Measurements from ENCODE around the gene SH3PXD2A.

SH3PXD2A gene

DNA sequence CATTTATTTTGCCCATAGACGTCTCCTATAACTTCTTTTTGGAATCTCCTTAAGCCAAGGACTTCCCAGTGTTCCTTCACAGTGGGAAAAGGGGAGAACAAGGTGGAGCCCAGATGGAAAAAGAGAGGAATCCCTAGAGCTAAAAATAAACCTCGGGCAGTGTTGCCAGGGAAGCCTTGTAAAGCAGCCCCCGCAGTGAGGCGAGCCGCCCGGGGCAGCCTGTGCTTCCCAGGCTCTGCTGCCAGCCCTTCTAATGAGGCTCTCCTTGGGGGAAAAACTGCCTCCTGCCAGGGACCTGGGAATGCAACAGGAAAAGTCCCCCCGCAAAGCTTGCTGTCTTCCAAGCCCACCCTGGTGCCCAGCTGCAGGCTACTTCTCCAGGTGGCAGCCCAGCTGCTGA lies 71.7 kb downstream of the SH3PXD2A start:
- H3K9me3 ChIP-seq (ENCODE audit: control insufficient read depth, low read length) = no peaks in the 10 kb centered on the region
- no peak overlapping the region for H3K4me2 ChIP-seq (ENCODE audit: low read length)
- no peak overlapping the region for H3K9ac ChIP-seq
- no peak overlapping the region for H2AFZ ChIP-seq
- H3K4me1 ChIP-seq = no peaks in the 10 kb centered on the region
- H3K79me2 ChIP-seq = no peaks in the 10 kb centered on the region
- H3K36me3 ChIP-seq (ENCODE audit: control insufficient read depth, insufficient read depth, low read length) = no peaks in the 10 kb centered on the region
- H3K27me3 ChIP-seq (ENCODE audit: control insufficient read depth, insufficient read depth, low read length) = no peaks in the 10 kb centered on the region
- TF ChIP-seq CTCF (IDR thresholded peaks at IDR 0.05) = no peak
- H3K27ac ChIP-seq = no peak overlapping the region
- no peak overlapping the region for H3K4me3 ChIP-seq (ENCODE audit: low read depth, low read length)

DNA sequence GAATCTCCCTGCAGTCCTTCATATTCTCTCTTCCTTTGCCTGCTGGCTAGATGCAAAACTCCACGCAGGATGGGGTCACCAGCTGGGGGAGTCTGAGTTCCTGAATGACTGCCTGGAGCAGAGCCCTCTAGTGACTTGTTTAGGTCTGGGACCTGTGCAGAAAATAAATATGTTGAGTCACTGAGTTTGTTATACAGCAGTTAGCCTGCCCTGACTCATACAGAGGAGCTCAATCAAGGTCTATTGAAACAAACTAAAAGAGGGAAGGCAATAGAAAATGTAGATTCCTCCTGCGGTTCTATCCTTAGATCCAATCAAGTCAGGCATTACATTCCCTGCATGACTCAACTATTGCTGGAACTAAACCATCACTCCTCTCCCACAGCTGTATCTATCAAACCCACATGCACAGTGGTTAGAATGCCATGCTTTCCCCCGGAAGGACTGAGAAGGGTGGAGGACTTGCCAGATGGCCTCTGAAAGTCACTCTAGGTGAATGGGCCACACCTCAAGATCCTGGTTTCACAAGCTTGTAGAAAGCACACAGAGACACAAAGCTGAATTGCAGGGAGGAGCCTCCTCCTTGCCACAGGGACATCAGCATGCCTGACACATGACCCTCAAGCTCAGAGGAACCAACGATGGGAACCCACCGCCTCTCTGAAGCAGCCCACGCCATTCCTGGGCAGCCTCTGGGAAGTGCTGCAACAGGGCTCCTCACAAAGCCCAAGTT lies 73.9 kb downstream of the SH3PXD2A start:
- H3K36me3 ChIP-seq (ENCODE audit: control insufficient read depth, insufficient read depth, low read length) = no peaks in the 10 kb centered on the region
- no peak for TF ChIP-seq CTCF (IDR thresholded peaks at IDR 0.05)
- no peak overlapping the region for H2AFZ ChIP-seq
- H3K9me3 ChIP-seq (ENCODE audit: control insufficient read depth, low read length) = no peaks in the 10 kb centered on the region
- no peaks in the 10 kb centered on the region for H3K79me2 ChIP-seq
- no peaks in the 10 kb centered on the region for H3K27me3 ChIP-seq (ENCODE audit: control insufficient read depth, insufficient read depth, low read length)
- no peak overlapping the region for H3K9ac ChIP-seq
- H3K27ac ChIP-seq = no peak overlapping the region
- H3K4me1 ChIP-seq = no peaks in the 10 kb centered on the region
- no peak overlapping the region for H3K4me3 ChIP-seq (ENCODE audit: low read depth, low read length)
- no peak overlapping the region for H3K4me2 ChIP-seq (ENCODE audit: low read length)

DNA sequence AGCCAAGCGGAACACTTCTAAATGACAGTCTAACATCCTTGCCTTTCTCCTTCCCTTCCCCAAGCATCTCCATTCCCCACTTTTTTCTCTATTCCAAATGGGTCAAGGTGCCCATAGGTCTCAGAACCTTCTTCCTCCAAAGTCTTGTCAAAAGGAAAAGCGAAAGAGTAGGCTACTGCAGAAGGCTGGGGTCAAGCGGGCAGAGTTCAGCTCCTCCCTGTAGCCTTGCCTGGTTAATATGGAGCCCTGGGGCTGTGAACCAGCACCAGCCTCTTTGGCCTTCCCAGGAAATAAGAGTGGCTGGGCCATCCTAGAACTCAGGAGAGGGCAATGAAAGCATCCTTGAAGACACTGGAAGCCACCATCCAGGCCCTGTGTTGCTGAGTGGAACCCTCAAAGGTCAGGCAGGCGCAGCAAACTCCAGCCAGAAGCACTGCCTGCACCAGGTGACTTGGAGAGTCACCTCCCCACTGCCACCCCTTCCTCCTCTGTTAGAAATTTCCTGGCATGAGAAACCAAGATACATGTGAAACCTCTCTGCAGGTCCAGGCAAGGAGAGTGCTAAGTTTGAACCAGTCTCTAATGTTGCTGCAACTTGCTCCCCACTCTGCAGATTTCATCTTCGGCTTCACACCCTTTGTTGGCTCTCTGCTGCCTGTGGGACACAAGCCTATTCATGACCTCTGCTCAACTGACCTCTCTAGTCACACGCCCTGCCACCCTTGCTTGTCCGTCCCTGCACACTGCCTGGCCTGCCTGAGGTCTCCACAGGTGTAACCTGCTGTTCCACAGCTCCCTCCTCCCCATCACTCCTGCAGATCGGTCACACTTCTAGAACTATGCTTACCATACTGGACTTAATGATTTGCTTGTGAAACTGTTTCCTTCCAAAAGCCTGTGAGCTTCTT lies 74.9 kb downstream of the SH3PXD2A start:
- no peaks in the 10 kb centered on the region for H3K36me3 ChIP-seq (ENCODE audit: control insufficient read depth, insufficient read depth, low read length)
- H3K4me3 ChIP-seq (ENCODE audit: low read depth, low read length) = no peak overlapping the region
- H3K4me1 ChIP-seq = no peaks in the 10 kb centered on the region
- no peaks in the 10 kb centered on the region for H3K79me2 ChIP-seq
- no peak for TF ChIP-seq CTCF (IDR thresholded peaks at IDR 0.05)
- no peaks in the 10 kb centered on the region for H3K27me3 ChIP-seq (ENCODE audit: control insufficient read depth, insufficient read depth, low read length)
- no peaks in the 10 kb centered on the region for H3K9me3 ChIP-seq (ENCODE audit: control insufficient read depth, low read length)
- H2AFZ ChIP-seq = no peak overlapping the region
- H3K27ac ChIP-seq = no peak overlapping the region
- H3K9ac ChIP-seq = no peak overlapping the region
- H3K4me2 ChIP-seq (ENCODE audit: low read length) = no peak overlapping the region

GRCh38 chr10:103778358-103779139 lies 76.8 kb downstream of the SH3PXD2A start:
- no peak for TF ChIP-seq CTCF (IDR thresholded peaks at IDR 0.05)
- Histone ChIP-seq H3K36me3 (ENCODE audit: control insufficient read depth, insufficient read depth, low read length) (no peaks in the 10 kb centered on the region), H3K4me2 (ENCODE audit: low read length) (no peak overlapping the region), H3K27ac (no peak overlapping the region), H3K79me2 (no peaks in the 10 kb centered on the region), H3K27me3 (ENCODE audit: control insufficient read depth, insufficient read depth, low read length) (no peaks in the 10 kb centered on the region), H3K9ac (no peak overlapping the region), H3K9me3 (ENCODE audit: control insufficient read depth, low read length) (no peaks in the 10 kb centered on the region), H2AFZ (no peak overlapping the region), H3K4me1 (no peaks in the 10 kb centered on the region), H3K4me3 (ENCODE audit: low read depth, low read length) (no peak overlapping the region)

Data from parathyroid adenoma (tissue), 2 donors.